Activated T-helper 17 cell treated with anti-CD3 and anti-CD28 coated beads, Interleukin-2, amount 50 U/mL, for 72 hours (primary cell): ENCODE results near the gene RND3. TPM values are rescaled to one million over a fixed set of nuclear protein-coding genes. Genes with fewer than 3 reads are reported as not detected.

Source experiments
- ATAC-seq: fragments of 150-1000 bp; cut with Tn5 transposase; replicated peaks from 2 replicates; pipeline ENCODE4 v1.10.0; 2021; ENCODE audit warnings: mild to moderate bottlenecking, moderate library complexity
- H3K27ac Mint-ChIP-seq: one replicate; pipeline ENCODE4 v1.8.0; 2022; ENCODE audit warnings: mixed read lengths
- H3K27me3 Mint-ChIP-seq: one replicate; pipeline ENCODE4 v1.8.0; 2022; ENCODE audit warnings: mixed read lengths
- H3K36me3 Mint-ChIP-seq: one replicate; pipeline ENCODE4 v1.8.0; 2022; ENCODE audit warnings: low read depth, mild to moderate bottlenecking, mixed read lengths
- H3K4me1 Mint-ChIP-seq: one replicate; pipeline ENCODE4 v1.8.0; 2022; ENCODE audit warnings: mixed read lengths
- H3K4me3 Mint-ChIP-seq: one replicate; pipeline ENCODE4 v1.8.0; 2022; ENCODE audit warnings: mild to moderate bottlenecking, mixed read lengths
- H3K9me3 Mint-ChIP-seq: one replicate; pipeline ENCODE4 v1.8.0; 2022; ENCODE audit warnings: mixed read lengths
- total RNA-seq, 2 donors: library from RNA; stranded (reverse); gene quantifications; one replicate each; pipeline ENCODE4 v1.2.3, GENCODE V29; 2022

Gene RND3
- total RNA-seq, 2 donors from 2014 or later, result not detected

DNA sequence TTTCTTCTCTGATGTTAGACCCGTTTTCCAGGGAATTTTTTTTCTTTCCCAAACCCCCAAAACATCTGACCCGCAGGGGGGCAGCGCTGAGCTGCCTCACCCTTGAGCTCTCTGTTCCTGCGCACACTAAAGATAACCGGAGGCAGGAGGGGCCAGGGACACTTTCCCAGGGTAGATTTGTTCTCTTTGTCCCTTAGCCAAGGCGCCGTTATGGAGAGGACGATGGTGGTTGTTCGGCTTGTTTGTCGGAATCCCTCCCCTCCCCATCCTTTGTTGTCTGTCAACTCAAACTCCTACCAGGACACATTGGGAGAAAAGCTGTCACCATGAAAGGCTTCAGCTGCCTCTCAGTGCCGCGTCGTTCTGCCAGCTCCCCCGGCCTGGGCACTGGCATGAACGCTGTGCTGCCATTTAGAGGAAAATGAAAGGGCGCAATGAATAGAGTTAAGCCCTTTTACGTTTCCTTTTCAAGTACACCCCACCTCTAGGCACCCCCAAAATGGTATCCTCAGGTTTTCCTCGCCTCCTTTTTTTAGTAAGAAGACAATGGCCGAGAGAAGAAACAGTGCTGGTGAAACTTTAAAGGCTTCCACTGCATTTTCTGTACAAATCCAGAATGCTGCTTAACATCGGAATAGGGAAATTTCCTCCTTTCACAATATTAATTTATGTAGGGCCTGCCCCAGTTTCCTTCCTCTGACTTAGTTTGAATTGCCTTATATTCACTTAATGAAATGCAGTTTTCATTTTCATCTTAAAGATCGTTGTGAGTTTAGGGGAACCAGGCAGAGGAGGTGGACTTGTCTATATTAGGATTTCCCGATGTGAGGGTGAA is 62.1 kb downstream of the RND3 start:
- ATAC-seq, result no peak
- Mint-ChIP-seq H3K36me3 (no peaks in the 10 kb centered on the region), H3K27me3 (peaks cover 9% of the 10 kb centered on the region), H3K4me1 (no peaks in the 10 kb centered on the region), H3K9me3 (peaks cover 5% of the 10 kb centered on the region), H3K4me3 (no peak overlapping the region), H3K27ac (no peak overlapping the region)

DNA sequence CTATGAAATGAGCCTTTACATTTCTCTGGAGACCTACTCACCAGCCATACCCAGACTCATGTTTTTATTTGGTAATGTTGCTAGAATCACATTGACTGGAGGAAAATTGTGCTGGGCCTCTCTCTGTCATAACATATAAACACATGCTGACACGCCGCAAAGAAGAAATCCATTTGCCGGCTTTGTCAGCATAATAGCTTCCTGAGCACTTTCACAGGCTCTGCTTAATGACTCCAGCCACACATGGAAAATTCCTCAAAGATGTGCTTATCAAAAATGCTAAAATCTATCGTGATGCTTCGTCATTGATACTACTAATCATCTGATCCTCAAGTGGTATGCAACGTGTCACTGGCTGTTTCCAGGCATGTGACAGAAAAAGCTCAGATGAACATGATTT is 63.1 kb downstream of the RND3 start:
- Mint-ChIP-seq H3K36me3 (no peaks in the 10 kb centered on the region), H3K27me3 (peaks cover 9% of the 10 kb centered on the region), H3K9me3 (peaks cover 5% of the 10 kb centered on the region), H3K27ac (no peak overlapping the region), H3K4me3 (no peak overlapping the region), H3K4me1 (no peaks in the 10 kb centered on the region)
- ATAC-seq, result no peak

DNA sequence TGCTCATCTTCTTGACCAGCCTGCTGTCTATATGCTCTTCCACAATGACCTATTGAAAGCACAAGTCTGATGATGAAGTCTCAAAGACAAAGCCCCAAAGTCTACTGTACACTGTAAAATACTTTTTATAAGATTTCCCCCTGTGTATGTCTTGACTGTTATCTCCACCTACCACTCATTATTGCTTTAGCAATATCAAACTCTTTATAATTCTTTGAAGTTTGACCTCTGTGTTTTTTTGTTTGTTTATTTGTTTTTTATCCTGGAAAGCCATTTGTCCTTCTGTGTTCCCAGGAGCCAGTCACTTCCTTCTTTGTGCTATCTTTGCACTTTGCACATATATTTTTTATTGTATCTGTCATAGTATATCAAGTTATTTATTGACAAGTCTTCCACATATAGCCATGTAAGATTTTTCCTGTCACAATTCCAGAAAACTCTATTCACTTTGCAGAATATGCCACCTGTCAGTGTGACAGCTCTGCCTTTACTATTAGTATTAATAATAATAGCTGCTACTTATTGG is 66.3 kb downstream of the RND3 start:
- peaks cover 5% of the 10 kb centered on the region for H3K27me3 Mint-ChIP-seq
- no peak for ATAC-seq
- no peak overlapping the region for H3K4me3 Mint-ChIP-seq
- no peaks in the 10 kb centered on the region for H3K4me1 Mint-ChIP-seq
- no peak overlapping the region for H3K27ac Mint-ChIP-seq
- H3K36me3 Mint-ChIP-seq, result no peaks in the 10 kb centered on the region
- peaks cover 5% of the 10 kb centered on the region for H3K9me3 Mint-ChIP-seq

DNA sequence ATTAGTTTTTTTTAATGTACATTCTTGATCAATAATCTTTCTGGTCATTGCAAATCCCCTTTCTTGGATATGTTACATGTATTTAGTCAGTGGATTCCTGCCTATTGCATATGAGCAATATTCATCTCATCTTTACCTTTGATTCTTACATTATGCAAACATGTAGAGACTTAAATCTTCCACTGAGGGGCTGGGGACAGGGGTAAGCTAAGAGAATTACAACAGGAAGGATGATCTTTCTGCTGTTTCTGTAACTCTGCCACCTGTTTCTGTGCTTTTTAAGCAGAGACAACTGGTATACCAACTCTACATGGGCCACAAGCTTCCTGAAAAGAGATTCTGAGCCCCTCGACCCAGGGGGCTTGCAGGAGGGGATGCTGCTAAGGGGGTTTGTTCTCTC is 68.6 kb downstream of the RND3 start:
- H3K27me3 Mint-ChIP-seq, result peaks cover 5% of the 10 kb centered on the region
- peaks cover 5% of the 10 kb centered on the region for H3K9me3 Mint-ChIP-seq
- no peak overlapping the region for H3K27ac Mint-ChIP-seq
- ATAC-seq, result no peak
- H3K4me1 Mint-ChIP-seq, result no peaks in the 10 kb centered on the region
- no peak overlapping the region for H3K4me3 Mint-ChIP-seq
- H3K36me3 Mint-ChIP-seq, result no peaks in the 10 kb centered on the region
